ENCODE data around the gene PAIP2B. TPM values are rescaled to one million over a fixed set of nuclear protein-coding genes. Genes with fewer than 3 reads are reported as not detected.
"Not testable (repeated sequence)": the region's sequence is repeated elsewhere in the genome, so short reads cannot be mapped to it uniquely, and the experiment has no call there.

The PAIP2B gene, protein sequence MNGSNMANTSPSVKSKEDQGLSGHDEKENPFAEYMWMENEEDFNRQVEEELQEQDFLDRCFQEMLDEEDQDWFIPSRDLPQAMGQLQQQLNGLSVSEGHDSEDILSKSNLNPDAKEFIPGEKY
- total RNA-seq, result 0.40 and 1.2 TPM in 2 replicates

DNA sequence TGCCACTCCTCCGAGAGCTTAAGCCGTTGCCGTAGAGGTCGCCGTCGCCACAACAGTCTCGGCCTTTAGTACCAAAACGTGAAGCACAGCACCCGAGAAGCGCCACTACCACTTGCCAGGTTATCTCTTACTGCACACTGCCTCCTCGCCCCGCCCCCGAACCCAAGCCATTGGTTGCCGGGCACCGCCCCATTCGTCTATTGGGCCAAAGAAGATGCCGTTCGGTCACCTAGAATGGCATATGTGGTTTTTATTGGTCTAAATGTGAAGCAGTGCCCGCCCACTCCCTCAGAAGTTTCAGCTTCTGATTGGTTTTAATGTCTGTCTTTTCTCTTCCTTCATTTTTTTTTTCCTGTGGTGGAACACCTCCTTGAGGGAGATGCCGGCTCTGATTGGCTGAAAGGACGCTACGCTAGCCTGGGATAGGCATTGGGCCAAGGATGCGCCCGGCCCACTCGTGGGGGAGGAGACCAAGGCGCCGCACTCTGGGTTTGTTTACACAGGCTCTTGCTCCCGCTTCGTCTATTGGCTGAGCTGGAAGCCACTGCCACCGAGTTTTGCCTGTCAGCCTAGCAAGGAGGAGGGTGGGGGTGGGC is at the start of gene PAIP2B:
PAIP2B (minus strand) TSS at position 139 of the 596 bp plus-strand sequence. CDS start 24,514 bp downstream, outside the sequence.
- DNase-seq (ENCODE audit: low read depth, low spot score), result peak; percentile 97

- DNase-seq (ENCODE audit: low read depth, low spot score), result no peak
These were observed 49.0 kb upstream of the PAIP2B start for GRCh38 chr2:71275939-71276310.

GRCh38 chr2:71269511-71270090 is 42.7 kb upstream of the PAIP2B start:
- DNase-seq (ENCODE audit: low read depth, low spot score), result no peak

GRCh38 chr2:71263386-71263785 is 36.5 kb upstream of the PAIP2B start:
- DNase-seq (ENCODE audit: low read depth, low spot score), result no peak

- no peak for DNase-seq (ENCODE audit: low read depth, low spot score)
These were observed 34.6 kb upstream of the PAIP2B start for GRCh38 chr2:71261534-71261933.

GRCh38 chr2:71256421-71256820 is 29.5 kb upstream of the PAIP2B start:
- no peak for DNase-seq (ENCODE audit: low read depth, low spot score)

GRCh38 chr2:71254776-71255175 is 27.9 kb upstream of the PAIP2B start:
- no peak for DNase-seq (ENCODE audit: low read depth, low spot score)

GRCh38 chr2:71254078-71254477 is 27.2 kb upstream of the PAIP2B start:
- no peak for DNase-seq (ENCODE audit: low read depth, low spot score)

DNA sequence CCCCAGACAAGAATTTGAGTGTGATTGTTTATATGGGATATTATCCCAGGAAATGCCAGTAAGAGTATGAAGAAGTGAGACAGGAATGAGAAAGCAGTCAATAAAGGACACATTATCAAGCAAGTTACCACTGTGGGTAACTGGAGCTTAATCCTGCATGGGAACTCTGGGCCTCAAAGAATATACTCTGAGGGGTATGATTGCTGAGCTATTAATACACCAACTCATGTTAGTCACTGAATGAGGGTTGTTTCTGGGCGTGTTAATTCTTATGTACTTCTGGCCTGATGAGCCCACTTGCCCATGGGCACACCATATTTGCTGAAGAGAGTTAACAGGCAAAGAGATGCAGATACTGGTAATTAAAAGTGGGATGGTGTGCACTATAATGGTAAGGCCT is 26.6 kb upstream of the PAIP2B start:
- no peak for DNase-seq (ENCODE audit: low read depth, low spot score)

DNA sequence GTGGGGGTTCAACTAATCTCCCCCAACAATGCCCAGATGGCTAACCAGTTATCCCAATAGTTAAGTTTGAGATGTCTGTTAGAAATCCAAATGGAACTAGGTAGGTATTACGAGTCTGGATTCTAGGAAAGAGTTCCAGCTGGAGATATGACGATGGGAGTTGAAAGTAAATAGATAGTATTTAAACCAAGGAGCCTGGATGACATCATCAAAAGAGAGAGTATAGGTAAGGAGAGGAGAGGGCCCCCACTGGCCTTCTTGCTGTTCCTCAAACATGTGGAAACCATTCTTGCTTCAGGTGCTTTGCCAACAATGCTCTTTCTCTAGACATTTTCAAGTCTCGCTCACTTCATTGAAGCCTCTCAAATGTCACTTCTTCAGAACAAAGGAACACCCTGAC is 26.0 kb upstream of the PAIP2B start:
- DNase-seq (ENCODE audit: low read depth, low spot score), result no peak

DNA sequence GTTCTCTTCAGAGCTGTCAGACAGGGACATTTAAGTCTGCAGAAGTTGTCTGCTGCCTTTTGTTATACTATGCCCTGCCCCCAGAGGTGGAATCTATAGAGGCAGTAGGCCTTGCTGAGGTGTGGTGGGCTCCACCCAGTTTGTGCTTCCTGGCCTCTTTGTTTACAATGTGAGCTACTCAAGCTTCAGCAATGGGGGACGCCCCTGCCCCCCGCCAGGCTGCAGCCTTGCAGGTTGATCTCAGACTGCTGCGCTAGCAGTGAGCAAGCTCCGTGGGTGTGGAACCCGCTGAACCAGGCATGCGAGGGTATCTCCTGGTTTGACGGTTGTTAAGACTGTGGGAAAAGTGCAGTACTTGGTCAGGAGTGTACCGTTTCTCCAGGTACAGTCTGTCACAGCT is 24.0 kb upstream of the PAIP2B start:
- DNase-seq (ENCODE audit: low read depth, low spot score), result no peak

GRCh38 chr2:71244302-71244660 is 17.4 kb upstream of the PAIP2B start:
- DNase-seq (ENCODE audit: low read depth, low spot score), result no peak

DNA sequence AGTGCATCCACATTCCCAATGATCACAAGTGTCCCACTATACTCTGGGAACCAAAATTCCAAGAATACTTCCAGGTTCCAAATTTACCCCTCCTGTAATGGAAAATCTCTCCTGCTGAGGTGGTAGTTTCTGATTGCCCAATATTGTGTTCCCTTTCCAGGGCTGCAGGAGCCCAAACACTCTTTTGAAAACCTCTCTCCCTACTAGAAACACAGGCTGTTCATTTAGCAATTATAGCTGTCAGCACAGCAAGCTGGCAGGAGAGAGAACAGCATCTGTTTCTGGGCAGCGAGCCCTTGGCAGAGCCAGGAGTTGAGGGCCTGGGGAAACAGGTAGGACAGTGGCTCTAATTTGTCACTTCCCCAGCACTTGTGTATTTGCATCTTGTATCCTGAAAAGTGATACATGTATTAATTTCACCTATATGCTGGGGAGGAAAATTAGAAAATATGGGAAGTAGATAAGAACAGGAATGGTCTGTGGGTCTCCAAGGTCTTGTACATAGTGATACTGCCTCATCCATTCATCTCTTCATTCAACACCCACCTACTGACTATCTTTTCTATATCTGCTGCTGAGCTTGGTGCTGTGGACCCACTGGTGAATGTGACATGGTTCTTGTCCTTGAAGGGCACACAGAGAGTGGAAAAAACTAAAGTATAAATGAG is 16.9 kb upstream of the PAIP2B start:
- no peak for DNase-seq (ENCODE audit: low read depth, low spot score)

DNA sequence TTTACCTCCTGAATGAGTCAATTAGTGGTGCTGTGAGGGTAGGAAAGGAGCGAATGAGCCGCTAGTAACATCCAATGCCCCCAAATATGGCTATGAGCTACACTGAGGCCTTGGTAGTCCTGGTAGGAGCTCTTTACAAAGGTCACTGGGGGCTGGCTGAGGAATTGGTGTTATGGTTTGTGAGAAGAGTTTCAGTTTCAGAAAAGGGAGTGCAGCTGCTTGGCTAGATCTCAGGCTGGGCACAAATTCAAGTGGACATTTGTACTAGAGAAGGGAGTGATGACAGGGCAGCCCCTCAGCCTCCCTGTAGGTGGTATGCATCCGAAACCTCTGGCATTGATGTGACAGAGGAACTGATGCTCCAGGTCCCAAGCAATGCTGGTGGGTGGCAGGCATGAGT is 13.9 kb upstream of the PAIP2B start:
- no peak for DNase-seq (ENCODE audit: low read depth, low spot score)

DNA sequence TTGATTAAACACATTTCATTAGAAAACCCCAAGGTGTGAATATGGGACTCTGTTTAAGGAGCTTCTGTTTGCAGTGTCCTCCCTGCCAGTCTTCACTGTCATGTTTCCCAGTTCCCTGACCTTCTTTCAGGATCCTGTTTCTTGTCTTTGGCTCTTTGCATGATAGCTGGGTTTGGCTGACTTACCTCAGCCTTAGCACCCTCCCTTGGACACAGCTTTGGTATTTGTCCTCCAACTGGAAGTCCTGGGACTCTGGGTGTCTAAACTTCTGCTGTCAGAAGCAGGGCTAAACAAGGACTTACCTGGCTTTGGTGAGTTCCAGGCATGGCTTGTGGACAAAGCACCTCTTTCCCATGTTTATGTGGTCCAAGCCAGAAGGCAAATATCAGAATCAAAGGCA is 11.2 kb upstream of the PAIP2B start:
- DNase-seq (ENCODE audit: low read depth, low spot score), result no peak

GRCh38 chr2:71235930-71236587 is 9.2 kb upstream of the PAIP2B start:
- no peak for DNase-seq (ENCODE audit: low read depth, low spot score)

- DNase-seq (ENCODE audit: low read depth, low spot score), result not testable (repeated sequence)
These were observed 6.2 kb upstream of the PAIP2B start for GRCh38 chr2:71233072-71233471.

GRCh38 chr2:71226096-71226964 is 573 bp downstream of the PAIP2B start:
- DNase-seq (ENCODE audit: low read depth, low spot score), result no peak

DNA sequence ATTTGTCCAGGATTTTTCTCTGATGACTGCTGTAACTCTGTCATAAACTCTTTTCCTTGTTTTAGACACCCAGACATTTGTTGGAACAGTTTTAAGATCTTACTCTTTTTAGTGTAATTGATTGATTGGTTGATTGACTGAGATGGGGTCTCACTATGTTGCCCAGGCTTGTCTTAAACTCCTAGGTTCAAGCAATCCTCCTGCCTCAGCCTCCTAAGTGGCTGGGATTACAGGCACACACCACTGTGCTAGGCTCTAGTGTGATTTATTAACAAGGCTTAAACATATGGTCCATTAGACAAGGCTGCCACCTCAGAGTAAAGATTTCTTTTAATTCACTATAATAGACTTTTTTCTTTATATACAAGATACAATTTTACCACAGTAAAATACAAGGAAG is 2.0 kb downstream of the PAIP2B start:
- no peak for DNase-seq (ENCODE audit: low read depth, low spot score)

DNA sequence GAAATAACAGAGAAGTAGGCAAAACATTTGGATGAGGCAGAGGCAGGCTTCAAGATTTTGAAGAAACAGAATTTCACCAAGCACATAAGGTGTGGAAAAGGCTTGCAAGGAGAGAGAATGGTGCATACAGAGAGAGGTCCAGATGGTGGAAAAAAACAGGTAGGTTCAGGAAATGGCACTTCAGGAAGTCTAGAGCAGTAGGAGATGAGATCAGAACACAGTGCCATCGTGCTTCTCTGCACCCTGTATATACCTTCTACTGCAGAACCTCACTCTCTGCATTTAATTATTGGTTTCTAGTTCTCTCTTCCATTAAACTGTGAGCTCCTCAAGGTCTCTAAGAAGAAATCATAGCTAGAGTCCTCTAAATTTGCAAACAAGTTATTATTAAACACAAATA is 2.4 kb downstream of the PAIP2B start:
- no peak for DNase-seq (ENCODE audit: low read depth, low spot score)

GRCh38 chr2:71223767-71224333 is 3.1 kb downstream of the PAIP2B start:
- peak; percentile 5 for DNase-seq (ENCODE audit: low read depth, low spot score)

Data from pulmonary artery endothelial cell (primary cell).